Measurements from ENCODE around the gene WNT10A. TPM values are rescaled to one million over a fixed set of nuclear protein-coding genes. Genes with fewer than 3 reads are reported as not detected.

Gene WNT10A
- polyA plus RNA-seq, 1 experiment = not detected

DNA sequence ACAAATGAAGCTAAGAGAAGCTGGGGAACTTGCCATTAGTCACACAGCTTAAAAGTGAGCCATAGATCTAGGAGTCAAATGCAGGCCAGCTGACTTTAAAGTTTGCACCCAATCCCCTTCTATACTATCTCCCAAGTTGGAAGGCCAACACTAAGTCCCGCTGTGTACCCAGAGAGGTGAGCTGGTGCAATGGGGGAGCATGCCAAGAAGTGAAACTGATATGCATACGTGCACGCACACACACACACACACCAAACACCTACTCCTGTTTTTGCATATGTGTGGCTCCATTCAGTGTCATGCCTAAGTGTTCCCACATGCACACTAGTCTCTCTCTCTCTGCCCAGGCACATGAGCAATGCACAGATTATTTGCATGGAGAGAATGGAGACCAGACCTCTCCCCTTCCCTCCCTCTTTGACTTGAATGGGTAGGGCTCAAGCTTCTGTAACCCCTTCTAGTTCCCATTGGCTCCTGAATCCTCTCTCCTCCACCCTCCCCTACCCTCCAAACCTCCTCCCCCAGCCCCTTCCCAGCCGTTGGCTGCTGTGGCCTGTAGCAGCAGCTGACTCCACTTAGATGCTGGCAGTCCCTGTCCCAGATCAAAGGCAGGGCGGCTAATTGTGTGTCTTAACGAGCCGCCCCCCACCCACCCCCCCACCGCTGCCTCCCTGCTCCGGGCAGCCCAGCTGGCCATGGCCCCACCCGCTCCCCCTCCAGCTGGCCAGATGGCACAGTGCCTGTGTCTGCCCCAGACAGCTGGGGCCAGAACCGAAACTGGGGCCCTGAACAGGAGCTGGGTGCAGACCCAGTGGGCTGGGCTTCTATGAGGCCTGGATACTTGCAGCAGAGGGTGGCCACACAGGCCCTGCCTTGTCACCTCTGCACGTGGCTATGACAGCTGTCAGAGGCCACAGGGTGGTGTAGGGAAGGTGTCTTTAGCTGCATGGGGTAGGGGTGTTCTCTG, 5.6 kb downstream of the WNT10A start:
- H3K27me3 ChIP-seq (ENCODE audit: control insufficient read depth, insufficient read depth, low read length) = peaks cover 79% of the 10 kb centered on the region
- H3K27ac ChIP-seq (ENCODE audit: low read depth, low read length) = no peak overlapping the region
- DNase-seq (ENCODE audit: low read depth, low spot score) = no peak
- TF ChIP-seq, protein P1, sequence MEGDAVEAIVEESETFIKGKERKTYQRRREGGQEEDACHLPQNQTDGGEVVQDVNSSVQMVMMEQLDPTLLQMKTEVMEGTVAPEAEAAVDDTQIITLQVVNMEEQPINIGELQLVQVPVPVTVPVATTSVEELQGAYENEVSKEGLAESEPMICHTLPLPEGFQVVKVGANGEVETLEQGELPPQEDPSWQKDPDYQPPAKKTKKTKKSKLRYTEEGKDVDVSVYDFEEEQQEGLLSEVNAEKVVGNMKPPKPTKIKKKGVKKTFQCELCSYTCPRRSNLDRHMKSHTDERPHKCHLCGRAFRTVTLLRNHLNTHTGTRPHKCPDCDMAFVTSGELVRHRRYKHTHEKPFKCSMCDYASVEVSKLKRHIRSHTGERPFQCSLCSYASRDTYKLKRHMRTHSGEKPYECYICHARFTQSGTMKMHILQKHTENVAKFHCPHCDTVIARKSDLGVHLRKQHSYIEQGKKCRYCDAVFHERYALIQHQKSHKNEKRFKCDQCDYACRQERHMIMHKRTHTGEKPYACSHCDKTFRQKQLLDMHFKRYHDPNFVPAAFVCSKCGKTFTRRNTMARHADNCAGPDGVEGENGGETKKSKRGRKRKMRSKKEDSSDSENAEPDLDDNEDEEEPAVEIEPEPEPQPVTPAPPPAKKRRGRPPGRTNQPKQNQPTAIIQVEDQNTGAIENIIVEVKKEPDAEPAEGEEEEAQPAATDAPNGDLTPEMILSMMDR (IDR thresholded peaks at IDR 0.05; ENCODE audit: low read depth, low read length) = no peak
- ChIA-PET CTCF (interaction anchor here (4.7 to 5.3 kb wide), 2 partner anchors 11 to 12 kb away, joined by 53 to 55 read pairs; no protein-coding TSS in a partner anchor), POLR2A (no interaction called here)
- no peak overlapping the region for H3K4me3 ChIP-seq (ENCODE audit: low read depth, low read length)
- H3K9me3 ChIP-seq (ENCODE audit: control insufficient read depth, insufficient read depth, low read length) = no peaks in the 10 kb centered on the region

DNA sequence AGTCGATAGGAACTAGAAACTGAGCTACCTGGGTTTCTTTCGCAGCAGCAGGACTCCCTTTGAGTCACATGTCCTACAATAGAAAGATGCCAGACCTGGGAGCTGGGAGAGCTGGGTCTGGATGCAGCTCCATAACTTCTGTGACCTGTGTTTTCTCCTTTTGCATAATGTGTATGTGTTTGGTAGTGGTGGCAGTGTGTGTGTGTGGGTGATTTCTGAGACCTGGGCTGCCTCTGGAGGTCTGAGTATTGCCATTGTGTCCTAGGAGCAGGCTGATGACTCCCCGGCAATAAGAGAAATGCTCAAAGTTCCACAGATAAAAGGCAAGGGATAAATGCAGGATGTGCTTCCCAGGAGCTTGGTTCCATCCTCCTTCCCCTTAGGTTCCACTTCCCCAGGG, 6.4 kb downstream of the WNT10A start:
- CTCF ChIA-PET = interaction anchor here (0.8 to 5.3 kb wide), 4 partner anchors 9 to 78 kb away, joined by 3 to 55 read pairs (median 30); no protein-coding TSS in a partner anchor
- POLR2A ChIA-PET = no interaction called here
- TF ChIP-seq, protein P1 (IDR thresholded peaks at IDR 0.05; ENCODE audit: low read depth, low read length) = no peak
- Histone ChIP-seq H3K27ac (ENCODE audit: low read depth, low read length) (no peak overlapping the region), H3K27me3 (ENCODE audit: control insufficient read depth, insufficient read depth, low read length) (peaks cover 79% of the 10 kb centered on the region), H3K9me3 (ENCODE audit: control insufficient read depth, insufficient read depth, low read length) (no peaks in the 10 kb centered on the region), H3K4me3 (ENCODE audit: low read depth, low read length) (no peak overlapping the region)
- DNase-seq (ENCODE audit: low read depth, low spot score) = no peak

DNA sequence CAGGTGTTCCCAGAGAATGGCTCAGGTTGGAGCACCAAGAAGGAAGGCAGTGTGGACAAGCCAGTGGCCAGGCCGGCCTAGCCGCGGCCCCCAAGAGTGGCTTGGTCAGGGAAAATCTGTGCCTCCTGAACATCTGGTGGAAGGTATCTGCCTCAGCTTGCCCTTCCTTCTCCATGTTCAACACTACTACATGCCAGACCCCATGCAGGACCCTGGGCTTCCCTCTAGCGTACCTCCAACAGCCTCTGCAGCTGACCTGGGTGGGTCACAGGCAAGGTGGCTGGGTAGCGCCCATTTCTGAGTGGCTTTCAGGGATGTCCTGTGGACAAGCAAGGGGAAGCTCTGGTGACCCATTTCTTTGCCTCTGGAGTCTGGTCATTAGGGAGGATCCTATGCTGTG, 7.7 kb downstream of the WNT10A start:
- Histone ChIP-seq H3K27me3 (ENCODE audit: control insufficient read depth, insufficient read depth, low read length) (peaks cover 76% of the 10 kb centered on the region), H3K27ac (ENCODE audit: low read depth, low read length) (no peak overlapping the region), H3K4me3 (ENCODE audit: low read depth, low read length) (no peak overlapping the region), H3K9me3 (ENCODE audit: control insufficient read depth, insufficient read depth, low read length) (no peaks in the 10 kb centered on the region; the same call in 1 of the 2 replicates)
- DNase-seq (ENCODE audit: low read depth, low spot score) = no peak
- TF ChIP-seq, protein P1 (IDR thresholded peaks at IDR 0.05; ENCODE audit: low read depth, low read length) = no peak
- CTCF ChIA-PET = interaction anchor here (1.4 to 5.3 kb wide), 3 partner anchors 10 to 13 kb away, joined by 8 to 55 read pairs (median 53); no protein-coding TSS in a partner anchor
- POLR2A ChIA-PET = no interaction called here

DNA sequence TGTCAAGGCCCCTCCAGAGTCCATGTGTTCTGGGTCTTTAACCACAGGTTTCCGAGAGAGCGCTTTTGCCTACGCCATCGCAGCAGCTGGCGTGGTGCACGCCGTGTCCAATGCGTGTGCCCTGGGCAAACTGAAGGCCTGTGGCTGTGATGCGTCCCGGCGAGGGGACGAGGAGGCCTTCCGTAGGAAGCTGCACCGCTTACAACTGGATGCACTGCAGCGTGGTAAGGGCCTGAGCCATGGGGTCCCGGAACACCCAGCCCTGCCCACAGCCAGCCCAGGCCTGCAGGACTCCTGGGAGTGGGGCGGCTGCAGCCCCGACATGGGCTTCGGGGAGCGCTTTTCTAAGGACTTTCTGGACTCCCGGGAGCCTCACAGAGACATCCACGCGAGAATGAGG, 9.3 kb downstream of the WNT10A start:
- no peaks in the 10 kb centered on the region; the same call in 1 of the 2 replicates for H3K9me3 ChIP-seq (ENCODE audit: control insufficient read depth, insufficient read depth, low read length)
- H3K27me3 ChIP-seq (ENCODE audit: control insufficient read depth, insufficient read depth, low read length) = peaks cover 80% of the 10 kb centered on the region
- DNase-seq (ENCODE audit: low read depth, low spot score) = no peak
- no peak overlapping the region for H3K27ac ChIP-seq (ENCODE audit: low read depth, low read length)
- CTCF ChIA-PET = interaction anchor here (1.6 to 5.3 kb wide), 2 partner anchors 10 to 14 kb away, joined by 6 to 55 read pairs; no protein-coding TSS in a partner anchor
- H3K4me3 ChIP-seq (ENCODE audit: low read depth, low read length) = no peak overlapping the region
- POLR2A ChIA-PET = no interaction called here
- TF ChIP-seq, protein P1 (IDR thresholded peaks at IDR 0.05; ENCODE audit: low read depth, low read length) = no peak

DNA sequence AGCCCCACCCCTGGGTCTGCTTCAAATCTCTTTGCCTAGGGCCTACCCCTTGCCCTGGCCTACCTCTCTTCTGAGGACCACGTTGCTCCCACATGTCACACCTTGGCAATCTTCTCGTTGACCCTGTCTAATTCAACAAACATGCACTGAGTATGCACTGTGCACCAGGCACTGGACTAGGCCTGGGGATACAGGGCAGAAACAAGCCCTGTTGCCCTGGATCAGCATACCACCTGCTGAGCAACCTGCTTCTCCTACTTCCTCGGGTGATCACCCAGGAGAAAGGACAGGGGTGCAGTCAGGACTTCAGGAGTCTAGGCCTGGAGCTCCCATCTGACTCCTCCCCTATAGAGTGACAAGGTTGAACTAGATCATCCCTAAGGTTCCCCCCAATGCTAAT, 9.7 kb downstream of the WNT10A start:
- TF ChIP-seq, protein P1 (IDR thresholded peaks at IDR 0.05; ENCODE audit: low read depth, low read length) = no peak
- no peak overlapping the region for H3K27ac ChIP-seq (ENCODE audit: low read depth, low read length)
- POLR2A ChIA-PET = no interaction called here
- H3K9me3 ChIP-seq (ENCODE audit: control insufficient read depth, insufficient read depth, low read length) = no peaks in the 10 kb centered on the region; the same call in 1 of the 2 replicates
- H3K27me3 ChIP-seq (ENCODE audit: control insufficient read depth, insufficient read depth, low read length) = peaks cover 80% of the 10 kb centered on the region
- no peak for DNase-seq (ENCODE audit: low read depth, low spot score)
- H3K4me3 ChIP-seq (ENCODE audit: low read depth, low read length) = no peak overlapping the region
- CTCF ChIA-PET = interaction anchor here (1.6 kb wide), 1 partner anchor 9 kb away, joined by 6 read pairs; no protein-coding TSS in a partner anchor

Data from AG04450 (cell line).